LHCN-M2 (cell line): Measurements from ENCODE around the gene FILIP1L. TPM values are rescaled to one million over a fixed set of nuclear protein-coding genes. Genes with fewer than 3 reads are reported as not detected.
A peak's percentile ranks its signal among the peaks of the same experiment; 100 is the strongest.
"Not testable (repeated sequence)": the region's sequence is repeated elsewhere in the genome, so short reads cannot be mapped to it uniquely, and the experiment has no call there.

Source experiments
- DNase-seq: peaks from one replicate; pipeline ENCODE4 v3.0.0-alpha.2; 2012; ENCODE audit warnings: low read depth
- total RNA-seq: library from RNA; depleted of rRNA; stranded (reverse); fragments of >200 nt; gene quantifications from 2 replicates; pipeline ENCODE4 v1.2.3, GENCODE V29; 2014

Gene FILIP1L
- total RNA-seq, 1 experiment from 2014 or later, result 2.2 TPM

DNA sequence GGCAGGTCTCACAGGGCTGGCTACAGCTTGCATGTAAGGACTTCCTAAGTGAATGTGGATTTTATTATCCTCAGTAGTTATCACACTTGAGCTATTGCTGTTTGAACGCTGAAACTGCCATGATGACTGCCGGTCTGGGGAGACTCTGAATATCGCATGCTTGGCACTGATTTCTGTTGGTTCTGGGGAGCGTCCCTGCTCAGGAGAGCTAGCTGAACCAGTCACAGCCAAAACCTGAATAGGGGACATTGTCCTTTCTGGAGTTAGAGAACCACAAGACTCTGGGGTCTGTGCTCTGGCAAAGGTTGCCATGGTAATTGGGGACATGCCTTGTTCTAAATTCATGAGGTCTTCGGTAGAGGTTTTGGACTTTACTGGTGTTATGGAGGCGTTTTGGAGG is 265.9 kb downstream of the FILIP1L start:
- DNase-seq, result no peak

DNA sequence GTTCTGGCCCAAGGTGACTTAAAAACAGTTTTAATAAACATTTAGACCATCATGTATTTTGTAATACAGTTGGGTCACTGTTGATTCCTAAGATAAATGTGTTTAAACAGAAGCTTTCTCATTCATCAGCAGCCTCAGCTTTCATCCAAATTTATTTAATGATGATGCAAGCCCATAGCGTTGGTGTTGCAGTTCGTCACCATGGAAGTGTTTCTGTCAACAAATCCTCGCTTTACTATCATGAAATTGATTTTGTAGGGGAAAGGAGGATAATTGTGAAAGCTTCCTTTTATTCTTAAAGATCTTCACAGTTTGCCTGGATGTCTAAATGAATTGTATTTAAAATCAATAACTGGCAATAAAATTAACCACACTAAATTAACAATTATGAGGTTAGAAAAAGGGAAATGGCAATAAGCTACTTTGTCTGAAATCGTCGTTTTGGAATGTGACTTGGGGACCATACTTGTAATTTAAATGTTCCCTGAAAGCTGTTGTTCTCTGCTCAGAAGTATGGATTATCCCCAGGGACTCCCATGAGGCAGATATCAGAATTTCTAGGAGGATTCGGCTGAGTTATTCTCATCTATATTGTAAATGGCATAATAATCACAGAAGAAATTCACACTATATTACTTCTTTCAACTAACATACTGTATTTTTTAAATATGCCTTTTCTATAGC is 267.7 kb downstream of the FILIP1L start:
- DNase-seq, result no peak

DNA sequence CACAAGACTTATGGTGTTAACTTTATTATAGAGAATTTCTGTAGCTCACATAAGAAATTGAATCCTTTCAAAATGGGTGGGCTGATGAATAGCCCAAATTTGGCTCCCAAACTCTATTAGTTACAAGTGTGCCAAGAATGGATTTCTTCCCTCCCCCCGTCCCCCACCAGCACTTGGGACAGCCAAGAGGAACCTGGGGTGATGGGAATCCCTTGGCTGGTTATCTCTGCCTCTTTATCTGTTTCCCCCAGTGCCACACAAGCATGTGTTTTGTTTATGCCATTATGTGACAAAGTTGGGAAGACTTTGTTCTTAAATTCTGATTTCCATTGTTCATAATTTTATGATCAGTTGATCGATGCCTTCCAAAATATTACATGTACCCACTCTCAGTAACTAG is 268.3 kb downstream of the FILIP1L start:
- DNase-seq, result no peak

DNA sequence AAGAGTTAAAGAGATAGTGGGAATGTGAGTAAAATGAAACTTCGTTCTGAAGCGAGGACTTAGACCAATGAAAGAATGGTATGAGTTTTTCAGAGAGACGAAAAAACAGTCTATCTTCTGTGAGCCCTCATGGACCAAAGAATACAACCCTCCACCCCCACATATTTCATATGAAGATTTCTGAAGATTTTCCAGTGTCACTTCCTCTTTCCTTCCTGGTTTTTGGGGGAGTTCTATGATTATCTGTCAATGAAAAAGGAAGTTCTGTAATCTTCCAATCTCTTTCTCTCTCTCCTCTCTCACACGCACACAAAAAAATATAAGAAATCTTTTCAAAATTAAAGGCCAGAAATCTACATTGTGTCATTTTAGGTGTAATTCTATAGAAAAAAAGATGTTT is 269.0 kb downstream of the FILIP1L start:
- no peak for DNase-seq

DNA sequence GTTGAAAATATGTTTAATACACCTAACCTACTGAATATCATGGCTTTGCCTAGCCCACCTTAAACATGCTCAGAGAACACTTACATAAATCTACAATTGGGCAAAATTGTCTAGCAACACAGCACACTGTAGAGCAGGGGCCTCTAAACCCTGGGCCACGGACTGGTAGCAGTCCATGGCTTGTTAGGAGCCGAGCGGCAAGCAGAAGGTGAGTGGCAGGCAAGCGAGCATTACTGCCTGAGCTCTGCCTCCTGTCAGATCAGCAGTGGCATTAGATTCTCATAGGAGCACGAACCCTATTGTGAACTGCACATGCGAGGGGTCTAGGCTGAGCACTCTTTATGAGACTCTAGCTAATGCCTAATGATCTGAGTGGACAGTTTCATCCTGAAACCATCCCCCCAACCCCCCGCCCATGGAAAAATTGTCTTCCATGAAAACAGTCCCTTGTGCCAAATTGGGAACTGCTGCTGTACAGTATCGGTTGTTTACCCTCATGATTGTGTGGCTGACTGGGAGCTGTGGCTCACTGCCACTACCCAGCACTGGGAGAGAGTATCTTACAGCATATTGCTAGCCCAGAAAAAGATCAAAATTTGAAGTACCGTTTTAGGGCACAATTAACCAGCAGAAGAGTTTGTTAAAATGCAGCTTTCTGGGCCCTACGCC is 270.6 kb downstream of the FILIP1L start:
- DNase-seq, result no peak

DNA sequence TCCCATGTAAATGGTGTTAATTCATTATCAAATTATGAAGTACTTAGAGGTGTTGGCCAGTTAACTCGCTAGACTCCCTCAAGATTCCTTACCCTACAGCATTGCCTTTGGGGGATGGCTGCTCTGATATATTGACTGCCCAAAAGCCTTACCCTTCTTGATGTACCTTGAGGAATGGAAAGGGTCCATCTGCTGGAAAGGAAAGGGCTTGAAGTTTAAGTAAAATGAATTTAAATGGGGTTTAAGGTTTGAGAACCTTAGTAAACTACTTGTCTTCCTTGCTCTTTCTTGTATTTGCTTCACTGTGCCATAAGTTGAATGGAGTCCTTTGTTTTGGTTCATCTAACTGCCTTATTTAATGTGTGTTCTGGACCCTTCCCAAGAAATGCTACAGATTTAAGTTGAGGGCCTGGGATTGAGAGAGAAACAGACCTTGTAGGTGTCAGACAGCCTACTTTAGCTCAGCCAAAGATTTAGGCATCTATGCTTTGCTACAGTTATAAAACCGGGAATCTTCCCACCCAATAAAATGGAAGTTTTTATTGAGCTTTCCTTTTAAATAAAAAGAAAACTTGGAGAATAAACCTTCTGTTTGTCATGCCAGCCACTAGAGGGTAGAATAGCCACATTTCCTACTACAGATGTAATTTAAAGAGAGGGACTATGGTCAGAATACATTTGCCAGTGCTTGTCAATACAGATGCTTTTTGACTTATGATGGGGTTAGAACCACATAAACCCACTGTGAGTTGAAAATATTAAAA is 271.3 kb downstream of the FILIP1L start:
- peak; percentile 57 for DNase-seq

DNA sequence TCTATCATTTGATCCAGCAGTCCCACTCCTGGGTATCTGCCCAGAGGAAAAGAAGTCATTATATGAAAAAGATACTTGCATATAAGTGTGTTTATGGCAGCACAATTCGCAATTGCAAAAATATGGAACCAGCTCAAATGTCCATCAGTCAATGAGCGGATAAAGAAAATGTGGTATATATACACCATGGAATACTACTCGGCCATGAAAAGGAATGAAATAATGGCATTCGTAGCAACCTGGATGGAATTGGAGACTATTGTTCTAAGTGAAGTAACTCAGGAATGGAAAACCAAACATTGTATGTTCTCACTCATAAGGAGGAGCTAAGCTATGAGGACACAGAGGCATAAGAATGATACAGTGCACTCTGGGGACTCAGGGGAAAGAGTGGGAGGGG is 272.4 kb downstream of the FILIP1L start:
- not testable (repeated sequence) for DNase-seq

DNA sequence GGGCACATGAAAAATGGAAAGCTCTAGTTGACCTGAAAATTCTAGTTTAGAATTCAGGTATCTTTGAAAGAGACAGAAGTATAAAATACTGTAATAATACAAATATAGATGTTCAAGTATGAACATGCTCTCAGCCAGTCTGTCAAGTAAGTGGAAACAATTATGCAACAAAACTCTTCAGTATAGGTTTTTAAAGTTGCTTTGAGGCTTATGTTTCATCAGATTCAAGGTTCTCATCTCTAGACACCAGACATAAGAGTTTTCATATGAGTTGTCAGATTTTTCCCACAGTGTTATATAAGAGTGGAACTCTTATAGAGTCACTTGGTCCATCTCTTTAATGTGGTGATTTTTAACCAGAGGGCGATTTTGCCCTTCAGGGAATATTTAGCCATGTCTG is 274.7 kb downstream of the FILIP1L start:
- DNase-seq, result no peak

DNA sequence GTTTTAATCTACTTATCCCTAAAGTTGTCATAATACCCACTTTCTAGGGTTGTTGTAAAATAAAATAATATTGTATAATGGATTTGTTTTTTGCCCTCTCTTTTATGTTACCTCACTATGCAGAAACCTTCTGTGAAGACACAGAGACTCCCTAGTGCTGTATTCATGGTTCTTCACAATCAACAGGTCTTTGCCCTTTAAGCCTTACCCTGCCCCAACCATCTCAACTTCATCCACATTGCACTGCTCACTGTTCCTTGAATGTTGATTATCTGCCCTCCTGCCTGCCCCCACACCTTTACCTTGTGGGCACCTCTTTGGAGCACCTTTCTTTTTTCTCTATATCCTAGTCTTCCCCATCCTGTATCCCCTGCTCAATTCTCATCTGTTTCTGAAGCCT is 275.5 kb downstream of the FILIP1L start:
- DNase-seq, result no peak

DNA sequence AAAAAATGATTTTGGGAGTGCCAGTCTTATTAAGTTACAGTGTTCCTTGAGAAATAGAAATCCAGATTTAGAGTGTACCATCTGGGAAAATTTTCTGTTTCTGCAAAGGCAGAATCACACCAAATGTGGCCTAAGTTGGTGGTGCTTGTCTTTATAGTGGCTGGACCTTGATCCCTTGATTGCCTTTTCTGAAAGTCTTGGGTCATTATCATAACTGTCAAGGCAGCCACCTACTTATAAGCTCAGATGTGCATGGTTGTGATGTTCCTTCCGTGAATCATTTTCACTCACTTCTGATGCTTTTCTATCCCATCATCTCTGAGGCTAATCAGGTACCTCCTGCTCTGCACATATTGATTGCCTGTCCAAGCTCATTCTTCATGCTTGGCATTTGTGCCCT is 276.6 kb downstream of the FILIP1L start:
- no peak for DNase-seq

DNA sequence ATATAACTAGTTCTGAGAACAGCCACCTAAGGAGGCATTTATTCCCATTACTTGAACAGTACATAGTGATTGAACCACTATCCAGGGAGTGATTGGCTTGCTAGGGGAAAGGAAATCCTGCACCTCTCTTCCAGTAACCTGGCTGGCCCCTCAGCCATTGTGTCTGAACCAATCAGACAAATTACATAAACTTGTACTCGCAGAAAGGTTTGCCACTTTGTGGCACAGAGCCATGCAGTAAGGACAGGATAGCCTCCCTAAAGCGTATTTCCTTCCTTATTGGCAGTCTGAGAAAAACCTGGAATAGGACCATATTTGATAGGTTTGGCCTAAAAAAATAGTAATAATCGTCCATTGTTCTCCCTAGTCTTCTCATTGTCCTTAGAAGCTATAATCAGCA is 277.6 kb downstream of the FILIP1L start:
- DNase-seq, result no peak

DNA sequence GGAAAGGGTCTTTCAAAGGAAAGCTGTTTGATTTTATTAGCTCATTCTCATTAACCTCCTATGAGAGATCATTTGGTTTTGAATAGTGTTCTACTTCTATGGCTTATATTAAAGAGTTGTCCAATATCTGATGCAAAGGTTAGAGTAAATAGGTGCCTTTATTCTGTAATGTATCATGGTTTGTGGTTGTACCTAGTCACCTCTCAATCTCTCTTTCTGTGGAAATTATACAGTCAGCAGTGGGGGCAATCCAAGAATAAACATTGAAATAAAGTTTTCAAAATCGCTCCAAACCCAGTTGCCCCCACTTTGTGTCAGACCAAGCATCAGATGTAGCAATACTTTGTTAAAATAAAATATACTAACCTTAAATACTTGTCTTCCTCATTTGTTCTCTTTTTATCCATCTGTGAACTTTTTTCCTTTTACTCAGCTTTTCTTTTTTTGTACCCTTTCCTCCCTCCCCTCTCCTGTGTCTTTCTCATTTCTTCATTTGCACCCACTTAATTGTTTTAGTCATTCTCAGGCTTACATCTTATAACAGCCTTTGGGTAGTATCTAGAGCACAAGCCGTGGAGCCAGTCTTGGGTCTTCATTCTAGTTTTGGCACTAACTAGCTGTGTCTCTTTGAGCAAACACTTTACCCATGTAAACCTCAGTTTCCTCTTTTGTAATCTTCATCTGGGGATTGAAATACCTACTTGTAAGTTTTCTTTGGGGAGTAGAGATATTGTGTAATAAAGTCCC is 279.9 kb downstream of the FILIP1L start:
- DNase-seq, result no peak

DNA sequence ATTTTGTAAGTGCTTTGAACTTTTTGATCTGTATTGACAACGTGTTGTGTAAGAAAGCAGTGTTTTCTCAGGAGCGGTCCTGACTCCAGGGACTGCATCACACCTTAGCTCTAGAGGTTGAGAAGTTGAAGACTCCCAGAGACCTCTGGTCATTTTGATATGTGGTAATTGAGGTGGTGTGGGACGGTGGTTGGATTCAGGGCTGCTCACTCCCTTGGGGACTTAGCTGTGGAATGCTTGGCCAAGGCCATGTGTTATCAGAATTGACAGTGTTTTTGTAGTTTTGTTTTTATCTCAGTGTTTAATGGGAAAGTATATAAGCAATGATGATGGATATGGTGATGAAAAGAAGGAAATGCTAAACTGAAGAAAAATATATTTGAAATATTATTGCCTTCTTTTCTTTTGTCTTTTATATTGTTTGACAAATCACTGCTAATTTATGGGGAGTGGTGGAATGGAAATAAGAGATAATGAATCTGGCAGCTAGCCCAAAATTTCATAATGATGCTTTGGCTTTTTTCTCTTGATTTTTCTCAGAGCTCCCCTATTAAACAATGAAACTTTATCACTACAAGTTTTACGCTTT is 280.6 kb downstream of the FILIP1L start:
- no peak for DNase-seq

DNA sequence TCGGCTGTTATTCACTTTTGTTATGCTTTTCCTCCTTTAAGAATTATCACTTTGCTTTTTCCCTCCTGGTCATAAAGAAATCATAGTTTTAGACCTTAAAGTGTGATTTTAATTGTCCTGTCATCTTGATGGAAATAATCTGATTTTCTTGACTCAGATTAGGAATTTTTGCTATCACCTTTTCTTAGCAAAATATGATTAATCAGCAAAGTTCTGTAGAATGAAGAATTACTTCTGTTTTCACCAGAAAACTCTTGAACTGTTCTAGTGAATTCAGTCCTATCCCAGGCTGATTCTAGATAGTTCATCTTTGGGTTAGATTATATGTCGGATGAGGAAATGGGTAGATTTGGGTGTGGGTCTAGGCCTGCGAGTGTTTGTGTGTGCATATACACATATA is 284.5 kb downstream of the FILIP1L start:
- DNase-seq, result no peak

DNA sequence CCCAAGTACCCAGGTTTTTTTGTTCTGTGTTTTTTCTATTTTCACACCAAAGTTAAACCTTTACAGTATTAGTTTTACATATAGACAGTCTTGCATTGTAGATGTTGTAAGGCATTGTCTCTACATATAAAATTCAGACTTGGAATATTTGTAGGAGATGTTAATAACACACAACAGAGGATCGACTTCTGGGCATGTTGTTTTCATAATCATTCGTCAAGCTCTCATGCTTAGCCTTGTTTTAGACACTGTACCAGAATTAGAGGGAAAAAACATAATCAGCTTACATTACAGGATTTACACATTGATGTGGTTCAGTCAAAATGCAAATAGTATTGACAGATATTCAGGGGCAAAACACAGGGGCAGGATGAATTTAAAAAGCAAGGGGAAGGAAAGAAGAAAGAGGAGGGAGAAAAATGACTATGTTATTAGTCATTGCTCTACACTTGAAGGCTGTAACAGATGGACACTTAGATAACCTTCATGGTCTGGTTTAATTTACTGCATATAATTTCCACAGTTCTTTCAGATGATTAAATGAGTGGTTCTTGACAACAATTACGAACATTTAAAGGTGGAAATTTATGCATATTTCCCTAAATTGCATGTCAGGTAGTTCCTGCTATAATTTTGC is 289.2 kb downstream of the FILIP1L start:
- peak; percentile 43 for DNase-seq

DNA sequence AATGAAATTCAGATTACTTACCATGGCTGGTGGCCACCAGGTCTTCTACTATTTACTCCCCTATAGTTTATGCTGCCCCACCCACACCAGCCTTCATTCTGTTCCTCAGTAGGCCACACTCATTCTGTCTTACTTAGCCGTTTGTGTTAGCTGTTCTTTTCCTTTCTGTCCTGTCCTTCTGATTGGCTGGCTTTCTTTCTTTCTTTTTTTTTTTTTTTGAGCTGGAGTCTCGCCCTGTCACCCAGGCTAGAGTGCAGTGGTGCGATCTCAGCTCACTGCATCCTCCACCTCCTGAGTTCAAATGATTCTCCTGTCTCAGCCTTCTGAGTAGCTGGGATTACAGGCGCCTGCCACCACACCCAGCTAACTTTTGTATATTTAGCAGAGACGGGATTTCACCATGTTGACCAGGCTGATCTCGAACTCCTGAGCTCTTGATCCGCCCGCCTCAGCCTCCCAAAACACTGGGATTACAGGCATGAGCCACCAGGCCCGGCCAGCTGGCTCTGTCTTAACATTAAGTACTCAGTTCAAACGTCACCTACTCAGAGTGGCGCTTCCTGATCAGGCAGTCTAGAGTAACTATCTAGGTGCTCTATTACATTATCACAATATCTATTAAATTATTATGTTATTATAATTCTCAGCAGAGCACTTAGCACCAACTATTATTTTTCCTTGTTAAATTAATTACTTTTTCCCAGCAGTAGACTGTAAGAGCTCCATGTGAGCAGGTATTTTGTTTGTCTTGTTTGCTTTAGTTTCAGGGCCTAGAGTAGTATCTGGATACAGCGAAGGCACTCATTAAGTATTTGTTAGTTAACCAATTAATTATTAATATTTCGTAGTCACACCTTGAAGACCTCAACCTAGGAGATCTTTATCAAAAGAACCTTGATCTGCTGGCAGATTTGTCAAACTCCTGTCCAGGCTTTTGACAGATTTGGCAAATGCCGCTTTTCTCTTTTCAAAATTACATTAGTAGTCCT is 290.3 kb downstream of the FILIP1L start:
- no peak for DNase-seq

DNA sequence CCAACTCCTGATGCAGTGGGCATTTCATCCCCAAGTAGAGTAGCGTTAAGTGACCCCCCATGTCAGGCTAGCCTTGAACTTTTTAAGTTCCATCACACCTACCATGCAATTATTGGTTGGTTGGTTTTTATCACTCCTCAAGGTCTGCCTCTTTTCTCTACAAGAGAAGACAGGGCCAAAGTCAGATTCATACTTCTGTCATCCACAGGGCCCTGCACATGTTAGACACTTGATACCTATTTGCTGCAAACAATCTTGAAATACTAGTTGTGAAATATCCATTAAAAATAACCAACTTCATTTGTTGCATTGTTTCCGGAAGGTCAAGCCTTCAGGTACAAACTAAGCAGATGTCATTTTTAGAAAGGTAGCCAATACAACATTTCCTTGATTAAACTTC is 295.5 kb downstream of the FILIP1L start:
- no peak for DNase-seq

DNA sequence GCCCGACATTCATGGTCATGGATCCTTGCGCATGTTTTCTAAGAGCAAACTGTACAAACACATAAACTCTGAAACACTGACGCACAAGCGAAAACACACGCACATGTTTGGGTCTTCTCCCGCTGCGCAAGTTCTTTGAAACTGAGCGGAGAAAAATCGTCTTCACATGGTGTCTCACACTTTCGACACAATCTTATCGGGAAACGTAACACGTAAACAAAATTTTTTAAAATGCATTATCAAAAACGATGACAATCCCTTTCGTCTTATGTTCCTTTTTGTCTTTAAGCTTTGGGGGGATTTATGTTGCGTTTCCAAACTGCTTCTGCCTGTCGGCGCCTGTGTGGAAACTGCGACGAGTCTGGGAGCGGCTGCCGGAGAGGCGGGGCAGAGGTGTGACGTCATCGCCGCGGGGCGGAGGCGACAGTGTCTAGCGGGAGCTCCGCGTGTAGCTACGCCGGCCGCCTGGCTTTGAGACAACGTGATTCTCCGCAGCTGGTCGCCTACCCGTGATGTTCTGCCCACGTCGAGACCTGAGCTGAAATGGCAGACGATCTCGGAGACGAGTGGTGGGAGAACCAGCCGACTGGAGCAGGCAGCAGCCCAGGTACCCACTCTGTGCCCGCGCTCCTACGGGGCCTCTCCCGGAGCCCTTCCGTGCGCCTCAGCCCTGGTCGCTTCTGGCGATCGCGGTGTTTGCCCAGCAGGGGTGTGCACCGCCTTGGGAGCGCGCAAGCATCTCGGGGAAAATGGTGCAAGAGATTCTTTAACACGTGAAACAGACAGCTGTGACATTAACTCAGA is 296.7 kb downstream of the FILIP1L start, which contains the start of gene CMSS1:
CMSS1 (plus strand) TSS at position 426 of the 804 bp plus-strand sequence.
- DNase-seq, result peak; percentile 90

DNA sequence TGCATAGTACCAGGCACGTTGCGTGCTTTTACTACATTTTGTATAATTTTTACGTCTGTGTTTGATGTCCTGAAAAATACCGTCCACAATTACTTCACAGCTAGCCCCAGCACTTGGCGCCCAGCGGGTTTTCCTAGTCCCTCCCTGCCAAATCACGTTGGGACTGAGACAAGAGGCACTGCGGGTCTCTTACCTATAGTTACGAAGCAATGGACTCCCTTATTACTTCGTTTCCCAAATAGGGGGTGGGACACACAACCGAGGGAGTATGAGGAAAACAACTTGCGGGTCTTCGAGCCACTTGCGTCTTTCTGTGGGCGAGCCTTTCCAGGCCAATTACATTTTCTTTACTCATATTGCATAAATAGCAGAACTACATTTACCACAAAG is 297.3 kb downstream of the FILIP1L start:
- DNase-seq, result no peak
